ENCODE measurements around the gene PIN4.
"Not testable (repeated sequence)": the region's sequence is repeated elsewhere in the genome, so short reads cannot be mapped to it uniquely, and the experiment has no call there.

The PIN4 gene

GRCh38 chrX:72181178-72182125 is at the start of gene PIN4:
TSS of gene PIN4 (plus strand) at chrX:72181757. CDS start at chrX:72181786, 29 bp downstream.
- peak; percentile 91 for DNase-seq

GRCh38 chrX:72132456-72132855 is 49.1 kb upstream of the PIN4 start:
- no peak for DNase-seq

GRCh38 chrX:72133851-72134546 is 47.6 kb upstream of the PIN4 start:
- DNase-seq, result no peak

- no peak for DNase-seq
These were observed 43.6 kb upstream of the PIN4 start for GRCh38 chrX:72137846-72138495.

GRCh38 chrX:72139538-72139937 is 42.0 kb upstream of the PIN4 start:
- DNase-seq, result no peak

GRCh38 chrX:72141372-72142004 is 40.1 kb upstream of the PIN4 start:
- no peak for DNase-seq

- no peak for DNase-seq
These were observed 39.3 kb upstream of the PIN4 start for GRCh38 chrX:72142094-72142793.

- no peak for DNase-seq
These were observed 38.6 kb upstream of the PIN4 start for GRCh38 chrX:72142794-72143608.

GRCh38 chrX:72143609-72143907 is 38.0 kb upstream of the PIN4 start:
- DNase-seq, result no peak

GRCh38 chrX:72145181-72145580 is 36.4 kb upstream of the PIN4 start:
- DNase-seq, result no peak

GRCh38 chrX:72146527-72146926 is 35.0 kb upstream of the PIN4 start:
- no peak for DNase-seq

GRCh38 chrX:72158773-72159172 is 22.8 kb upstream of the PIN4 start:
- DNase-seq, result no peak

- DNase-seq, result no peak
These were observed 21.8 kb upstream of the PIN4 start for GRCh38 chrX:72159769-72160168.

- no peak for DNase-seq
These were observed 16.0 kb upstream of the PIN4 start for GRCh38 chrX:72165551-72165950.

- peak; percentile 82 for DNase-seq
These were observed 12.4 kb upstream of the PIN4 start for GRCh38 chrX:72169008-72169728.

- not testable (repeated sequence) for DNase-seq
These were observed 5.3 kb upstream of the PIN4 start for GRCh38 chrX:72176289-72176688.

GRCh38 chrX:72176981-72177380 is 4.6 kb upstream of the PIN4 start:
- no peak for DNase-seq

- DNase-seq, result no peak
These were observed 1.0 kb upstream of the PIN4 start for GRCh38 chrX:72180539-72180938.

- no peak for DNase-seq
These were observed 1.4 kb downstream of the PIN4 start for GRCh38 chrX:72182924-72183323.

GRCh38 chrX:72201836-72202536 is 20.4 kb downstream of the PIN4 start:
- no peak for DNase-seq

Data from CD4-positive, alpha-beta T cell treated with Interleukin-21 for 1 hour (primary cell).